GM18517 (cell line): Measurements from ENCODE around the gene PCDH19.
"Not testable (repeated sequence)": the region's sequence is repeated elsewhere in the genome, so short reads cannot be mapped to it uniquely, and the experiment has no call there.

Source experiments
- ATAC-seq: cut with Tn5 transposase; IDR thresholded peaks from one replicate; pipeline ENCODE4 v1.9.1; 2021; ENCODE audit warnings: mild to moderate bottlenecking, moderate library complexity; ENCODE audit not compliant: unreplicated experiment

Gene PCDH19

DNA sequence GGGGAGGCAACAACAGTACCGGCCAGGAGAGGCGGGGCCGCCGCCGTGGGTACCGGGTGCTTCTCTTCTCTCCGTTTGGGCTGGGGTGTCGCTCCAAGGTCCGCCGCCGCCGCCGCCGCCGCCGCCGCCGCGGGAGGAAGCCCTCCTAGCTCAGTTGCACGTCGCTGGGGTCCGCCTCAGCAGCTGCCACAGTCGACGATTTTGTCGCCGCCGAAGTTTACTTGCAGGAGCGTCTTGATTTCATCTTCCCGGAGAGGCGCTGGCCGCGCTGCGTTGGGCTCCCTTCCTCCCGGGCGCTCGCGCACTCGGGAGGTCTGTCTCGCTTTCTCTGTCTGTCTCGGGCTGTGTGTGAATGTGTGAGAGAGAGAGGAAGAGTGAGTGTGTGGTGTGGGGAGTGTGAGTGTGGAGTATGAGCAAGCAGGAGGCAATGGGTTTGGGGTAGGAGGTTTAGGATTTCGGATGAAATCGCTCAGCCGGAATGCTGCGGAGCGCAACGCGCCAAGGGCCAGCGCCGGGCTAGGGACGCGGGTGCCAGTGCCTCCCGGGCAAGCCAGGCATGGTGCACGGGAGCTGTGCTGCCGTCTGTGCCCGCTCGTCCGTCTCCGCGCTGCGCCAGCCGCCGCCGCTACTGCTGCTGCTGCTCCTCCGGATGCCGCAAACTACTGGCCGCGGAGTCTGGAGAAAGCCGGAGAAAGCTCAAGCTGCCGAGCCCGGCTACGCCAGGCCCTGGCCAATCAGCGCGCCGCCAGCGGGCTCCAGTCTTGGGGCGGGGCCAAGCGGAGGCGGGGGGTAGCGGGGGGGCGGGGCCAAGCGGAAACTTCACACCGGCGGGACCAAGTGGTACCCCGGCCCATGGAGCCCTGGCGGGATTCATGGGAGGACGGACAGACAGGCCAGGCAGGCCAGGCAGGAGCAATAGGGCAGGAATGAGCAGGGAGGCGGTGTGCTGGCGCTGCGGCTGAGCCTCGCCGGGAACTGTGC is at the start of gene PCDH19:
Gene PCDH19 (minus strand): TSS at position 664 of the 981 bp plus-strand sequence. CDS start 1,676 bp downstream, outside the sequence.
- no peak for ATAC-seq

DNA sequence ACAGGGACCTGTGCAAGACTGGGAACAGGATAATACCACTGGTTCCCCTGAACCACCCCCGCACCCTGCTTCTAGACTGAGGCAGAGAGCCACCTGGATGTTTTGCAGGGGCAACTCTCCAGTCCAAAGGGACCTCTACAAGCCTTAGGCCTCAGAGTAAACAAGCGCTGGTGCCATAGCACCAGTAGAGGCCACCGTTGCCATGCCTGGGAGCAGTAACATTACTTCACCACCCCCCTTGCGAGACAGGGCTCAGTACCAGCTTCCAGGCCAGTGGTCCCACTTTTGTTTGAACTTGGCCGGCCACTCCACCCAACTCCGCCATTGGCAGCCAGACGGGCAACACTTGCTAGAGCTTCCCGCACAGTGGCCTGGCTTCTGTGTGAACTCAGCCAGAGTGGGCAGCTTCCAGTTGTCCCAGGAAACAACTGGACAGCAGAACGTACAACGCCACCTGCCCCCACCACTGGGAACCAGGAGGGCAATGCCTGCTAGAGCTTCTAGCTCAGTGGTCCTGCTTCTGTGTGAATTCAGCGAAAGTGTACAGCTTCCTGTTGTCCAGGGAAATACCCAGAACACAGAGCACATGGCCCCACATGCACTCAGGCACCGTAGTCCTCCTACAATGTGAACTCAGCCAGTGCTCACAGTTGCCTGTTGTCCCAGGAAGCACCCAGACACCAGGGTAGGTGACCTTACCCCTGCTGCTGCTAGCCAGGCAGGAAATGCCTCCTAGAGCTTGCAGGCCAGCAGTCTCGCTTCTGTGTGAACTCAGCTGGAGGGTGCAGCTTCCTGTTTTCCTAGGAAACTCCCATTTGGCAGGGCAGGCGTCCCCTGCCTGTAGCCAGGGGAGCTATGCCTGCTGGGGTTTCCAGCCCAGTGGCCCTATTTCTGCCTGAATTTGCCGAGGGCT is 39.9 kb upstream of the PCDH19 start:
- no peak for ATAC-seq

DNA sequence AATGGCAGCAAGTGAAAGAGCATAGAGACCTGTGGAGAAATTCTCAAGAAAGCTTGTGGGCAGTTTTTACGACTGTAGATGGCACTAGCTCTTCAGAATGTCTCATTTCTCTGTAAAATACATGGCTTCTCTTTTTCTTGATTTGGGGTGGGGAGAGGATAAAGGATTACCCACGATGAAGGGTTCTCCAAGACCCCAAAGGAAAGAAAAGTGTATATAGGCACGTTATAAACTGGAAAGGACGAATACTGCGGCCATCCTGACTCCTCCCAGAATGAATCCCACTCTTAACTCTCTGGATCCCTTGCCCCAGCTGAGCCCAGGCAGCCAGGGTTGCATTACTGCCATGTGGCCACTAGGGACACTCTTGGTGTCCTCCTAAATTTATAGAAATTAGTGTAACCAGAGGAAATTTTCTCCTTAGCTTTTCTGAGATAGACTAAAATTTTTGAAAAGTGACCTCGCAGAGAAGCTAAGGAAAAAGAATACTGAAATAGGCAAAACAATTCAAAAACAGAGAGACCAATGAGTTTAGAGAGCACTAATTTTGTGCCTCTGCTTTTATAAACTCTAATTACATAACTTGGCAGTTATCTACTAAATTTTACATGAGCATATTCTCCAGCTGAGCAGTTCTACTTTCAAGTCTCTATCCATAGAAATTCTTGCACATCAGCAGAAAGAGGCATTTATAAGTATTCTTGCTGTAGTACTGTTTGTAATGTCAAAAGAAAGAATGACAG is 37.8 kb upstream of the PCDH19 start:
- ATAC-seq, result no peak

GRCh38 chrX:100445593-100445992 is 35.5 kb upstream of the PCDH19 start:
- ATAC-seq, result no peak

DNA sequence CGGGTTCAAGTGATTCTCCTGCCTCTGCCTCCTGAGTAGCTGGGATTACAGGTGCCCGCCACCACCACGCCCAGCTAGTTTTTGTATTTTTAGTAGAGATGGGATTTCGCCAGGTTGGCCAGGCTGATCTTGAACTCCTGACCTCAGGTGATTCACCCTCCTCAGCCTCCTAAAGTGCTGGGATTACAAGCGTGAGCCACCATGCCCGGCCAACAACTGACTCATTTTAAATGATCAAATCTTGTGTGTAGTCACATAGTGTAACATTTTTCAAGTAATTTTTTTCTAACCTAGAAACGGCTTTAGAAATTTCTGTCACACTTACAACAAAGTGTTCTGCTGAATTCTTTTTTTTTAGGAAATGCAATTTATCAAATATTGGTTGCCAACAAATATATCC is 31.2 kb upstream of the PCDH19 start:
- ATAC-seq, result not testable (repeated sequence)

GRCh38 chrX:100440006-100440405 is 29.9 kb upstream of the PCDH19 start:
- ATAC-seq, result no peak

DNA sequence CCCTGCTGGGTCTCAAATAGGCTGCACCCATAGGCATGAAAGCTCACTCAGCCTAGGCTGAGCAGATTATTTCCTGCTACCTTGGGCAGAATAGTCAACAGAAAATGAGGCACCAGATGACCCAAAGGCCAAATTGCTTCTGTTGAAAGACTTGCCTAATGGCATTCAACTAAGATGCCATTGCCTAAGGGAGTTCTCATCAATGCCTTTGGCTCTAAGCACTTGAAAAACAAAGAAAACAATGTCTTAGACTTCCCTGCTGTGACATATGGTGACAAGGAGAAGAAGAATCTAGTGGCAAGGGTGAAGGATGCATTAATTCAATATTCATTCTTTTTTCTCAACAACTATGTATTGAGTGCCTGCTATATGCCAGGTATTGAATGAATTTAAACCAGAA is 25.7 kb upstream of the PCDH19 start:
- no peak for ATAC-seq

DNA sequence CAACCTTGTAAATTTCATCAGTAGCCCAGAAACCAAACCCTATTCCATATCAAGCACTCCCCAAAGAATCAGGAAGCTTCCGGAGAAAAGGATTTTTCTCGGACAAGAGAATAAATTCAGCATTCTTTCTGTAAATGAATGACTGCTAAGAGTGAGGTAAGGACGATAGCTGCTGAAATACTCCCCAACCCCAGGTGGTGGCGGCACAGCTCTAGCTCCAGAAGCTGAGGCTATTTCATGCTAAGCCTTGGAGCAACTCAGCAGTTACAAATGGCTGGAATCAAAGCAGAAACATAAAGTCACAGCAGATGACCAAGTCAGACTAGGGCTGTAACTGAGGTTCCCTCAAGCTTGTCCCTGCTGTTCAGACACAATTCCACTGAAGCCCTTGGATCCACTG is 13.9 kb upstream of the PCDH19 start:
- no peak for ATAC-seq

DNA sequence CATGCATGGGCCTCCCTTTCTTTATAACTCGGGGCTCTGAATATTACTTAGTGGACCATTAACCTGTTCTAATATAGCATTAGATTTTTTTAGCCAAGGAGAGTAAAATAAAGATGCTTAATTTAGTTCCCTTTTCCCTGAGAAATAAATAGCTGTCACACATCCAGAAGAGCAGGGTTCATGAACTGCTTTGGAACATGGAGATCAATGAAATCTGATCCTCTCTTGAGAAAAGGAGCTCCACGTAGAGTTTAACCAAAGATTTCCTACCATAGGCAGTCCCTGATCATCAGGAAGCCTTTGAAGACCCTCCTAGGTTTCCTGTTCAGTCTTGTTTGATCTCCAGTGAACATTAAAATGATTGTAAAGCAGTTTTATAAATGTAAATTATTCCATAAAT is 8.5 kb upstream of the PCDH19 start:
- no peak for ATAC-seq

GRCh38 chrX:100417681-100418080 is 7.6 kb upstream of the PCDH19 start:
- no peak for ATAC-seq

DNA sequence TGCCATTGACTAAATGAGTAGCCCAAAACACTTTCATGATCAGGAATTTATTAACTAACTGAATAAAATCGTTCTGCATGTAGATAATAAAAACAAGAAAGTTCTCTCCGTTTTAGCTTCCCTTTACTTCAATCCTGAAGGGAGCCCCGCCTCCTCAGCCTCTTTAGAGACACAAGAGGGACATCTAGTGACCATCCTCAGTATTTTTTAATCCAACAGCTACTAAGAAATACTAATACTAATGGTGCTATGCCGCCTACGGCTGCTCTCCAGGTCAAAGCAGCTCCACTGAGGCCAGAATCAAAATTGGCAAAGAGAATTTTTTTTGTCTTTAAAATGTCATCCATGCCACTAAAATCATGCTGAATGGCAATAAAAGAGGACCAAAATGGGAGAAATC is 3.2 kb upstream of the PCDH19 start:
- peak; percentile 80 for ATAC-seq

DNA sequence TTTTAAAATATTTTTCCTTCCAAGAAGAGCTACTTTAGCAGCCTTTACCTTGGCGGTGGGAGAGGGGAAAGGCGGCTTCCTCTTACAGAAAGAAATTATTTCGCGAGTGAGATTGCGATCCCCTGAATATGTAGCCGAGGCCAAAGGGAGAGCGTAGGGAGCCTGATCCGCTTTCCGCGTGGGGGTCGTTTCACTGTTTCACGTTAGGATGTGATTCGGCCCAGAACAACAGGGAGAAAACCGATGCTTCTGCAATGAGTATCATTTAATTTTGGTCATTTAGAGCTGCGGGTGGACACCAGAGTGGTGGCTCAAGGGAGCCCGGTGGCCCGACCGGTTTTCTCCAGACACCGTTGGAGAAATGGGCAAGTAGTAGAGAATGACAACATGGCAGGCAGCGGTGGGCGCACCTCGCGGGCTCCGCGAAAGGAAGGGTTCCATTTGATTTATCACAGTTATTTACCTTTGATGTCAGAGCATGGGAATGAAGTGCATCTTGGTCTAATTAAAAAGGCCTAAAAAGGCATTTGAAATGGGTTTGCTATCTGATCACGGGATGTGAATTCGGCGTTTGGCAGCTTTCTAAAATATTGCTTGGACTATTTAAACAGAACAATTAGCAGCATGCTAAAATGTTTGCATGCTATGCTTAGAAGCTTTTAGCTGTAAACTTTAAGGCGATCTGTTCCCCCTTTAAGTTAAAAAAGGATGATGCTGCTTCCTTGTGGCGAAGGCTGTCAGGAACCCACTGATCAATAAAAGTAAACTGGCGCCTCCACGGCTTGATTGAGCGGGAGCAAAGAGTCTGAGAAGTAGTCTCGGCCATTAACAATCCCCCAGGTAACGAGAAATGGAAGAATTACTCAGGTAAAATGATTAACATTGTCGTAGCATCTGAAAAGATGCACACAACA is 2.0 kb upstream of the PCDH19 start:
- ATAC-seq, result no peak

DNA sequence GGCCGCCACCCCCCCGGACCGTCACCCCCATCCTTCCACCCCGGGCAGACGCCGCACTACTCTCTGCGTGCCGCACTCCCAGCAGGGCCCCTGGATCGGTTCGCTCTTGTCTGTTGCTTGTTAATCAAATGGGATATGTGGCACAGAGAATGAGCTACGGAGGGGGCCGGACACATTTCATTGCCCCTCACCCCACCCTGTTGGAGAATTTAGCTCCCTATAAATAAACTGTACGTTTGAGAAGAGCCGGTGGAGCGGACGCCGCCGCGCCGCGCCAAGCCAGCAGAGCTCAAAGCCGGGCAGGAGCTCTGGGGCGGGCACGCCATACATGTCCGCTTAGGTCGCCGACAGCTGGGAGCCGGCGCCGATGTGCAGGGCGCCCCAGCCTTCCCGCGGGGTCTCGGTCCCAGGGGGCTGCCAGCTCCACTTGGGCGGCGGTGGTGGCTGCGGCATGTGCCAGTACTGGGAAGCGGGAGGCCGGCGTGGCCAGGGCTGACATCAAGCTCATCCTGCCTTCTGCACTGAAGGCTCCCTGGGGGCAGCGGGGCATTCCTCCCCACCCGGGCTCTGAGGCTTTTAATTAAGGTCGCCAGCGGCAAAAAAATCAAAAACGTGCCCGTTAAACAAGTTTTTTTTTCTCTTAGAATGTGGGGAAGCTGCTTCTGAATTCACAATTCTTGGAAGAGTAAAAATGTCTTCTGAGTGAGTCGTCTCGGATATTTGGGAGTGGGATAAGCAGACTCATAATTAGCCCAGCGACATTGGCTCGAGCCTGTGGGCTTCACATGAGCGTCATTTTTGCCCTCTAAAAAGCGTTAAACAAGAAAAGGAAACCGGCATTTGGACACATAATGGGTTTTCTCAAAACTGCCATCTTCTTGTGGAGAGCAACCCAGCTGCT is 1.1 kb upstream of the PCDH19 start:
- ATAC-seq, result no peak

GRCh38 chrX:100408713-100409609 is 1.1 kb downstream of the PCDH19 start:
- no peak for ATAC-seq

GRCh38 chrX:100407784-100408712 is 2.0 kb downstream of the PCDH19 start:
- no peak for ATAC-seq

DNA sequence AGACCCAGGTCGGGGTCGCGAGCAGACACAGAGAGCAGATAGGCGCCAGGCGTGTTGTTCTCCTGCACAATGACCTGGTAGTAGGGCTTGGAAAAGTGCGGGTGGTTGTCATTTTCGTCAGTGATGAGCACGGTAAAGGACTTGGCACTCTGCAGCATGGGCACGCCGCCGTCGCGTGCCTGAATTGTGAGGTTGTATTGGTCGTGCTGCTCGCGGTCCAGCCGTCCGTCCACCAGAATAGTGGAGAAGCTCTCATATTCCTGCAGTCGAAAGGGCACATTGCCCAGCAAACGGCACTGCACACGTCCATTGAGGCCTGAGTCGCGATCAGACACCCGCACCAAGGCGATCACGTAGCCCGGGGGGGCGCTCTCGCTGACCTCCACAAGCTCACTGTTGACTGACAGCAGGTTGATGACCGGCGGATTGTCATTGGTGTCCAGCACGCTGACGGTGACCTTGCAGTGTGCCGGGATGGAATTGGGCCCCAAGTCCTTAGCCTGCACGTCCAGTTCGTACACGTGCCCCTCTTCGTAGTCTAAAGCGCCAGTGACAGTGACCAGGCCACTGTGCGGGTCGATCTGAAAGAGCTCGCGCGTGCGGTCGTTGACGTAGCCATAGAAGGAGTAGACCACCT is 2.8 kb downstream of the PCDH19 start:
- ATAC-seq, result no peak
